Skeletal muscle tissue (tissue), 4 donors: ENCODE measurements around the gene PROSER3. TPM values are rescaled to one million over a fixed set of nuclear protein-coding genes. Genes with fewer than 3 reads are reported as not detected.

ENCODE experiments used
- H3K27ac ChIP-seq: one replicate; pipeline ENCODE4 v1.7.0; 2013; ENCODE audit warnings: mild to moderate bottlenecking, low read depth, low read length, inconsistent platforms
- H3K27me3 ChIP-seq, 3 donors: one replicate each; pipeline ENCODE4 v1.7.0; 2013; ENCODE audit warnings: low read length in 3 of 3; ENCODE audit not compliant: control insufficient read depth in 3 of 3, insufficient read depth in 3 of 3
- H3K36me3 ChIP-seq, 3 donors: one replicate each; pipeline ENCODE4 v1.7.0; 2013; ENCODE audit warnings: low read length in 3 of 3; ENCODE audit not compliant: control insufficient read depth in 3 of 3, insufficient read depth in 3 of 3
- H3K4me1 ChIP-seq, 3 donors: one replicate each; pipeline ENCODE4 v1.7.0; 2013; ENCODE audit warnings: low read length in 3 of 3, mild to moderate bottlenecking in 3 of 3; ENCODE audit not compliant: control insufficient read depth in 3 of 3, insufficient read depth in 3 of 3
- H3K4me3 ChIP-seq, 3 donors: one replicate each; pipeline ENCODE4 v1.7.0; 2013; ENCODE audit warnings: low read length in 3 of 3
- H3K9ac ChIP-seq, 3 donors: one replicate each; pipeline ENCODE4 v1.7.0; 2013; ENCODE audit warnings: low read length in 3 of 3, mild to moderate bottlenecking in 3 of 3, moderate library complexity in 2 of 3, low read depth in 1 of 3
- H3K9me3 ChIP-seq, 3 donors: one replicate each; pipeline ENCODE4 v1.7.0; 2013; ENCODE audit warnings: low read length in 3 of 3; ENCODE audit not compliant: control insufficient read depth in 3 of 3
- total RNA-seq: library from RNA; depleted of rRNA; stranded (reverse); fragments of >200 nt; gene quantifications from one replicate; pipeline ENCODE4 v1.2.3, GENCODE V29; 2014
- donor health status: Osteomylitis.

The PROSER3 gene
- total RNA-seq, 1 donor from 2014 or later, result 1.0 TPM

DNA sequence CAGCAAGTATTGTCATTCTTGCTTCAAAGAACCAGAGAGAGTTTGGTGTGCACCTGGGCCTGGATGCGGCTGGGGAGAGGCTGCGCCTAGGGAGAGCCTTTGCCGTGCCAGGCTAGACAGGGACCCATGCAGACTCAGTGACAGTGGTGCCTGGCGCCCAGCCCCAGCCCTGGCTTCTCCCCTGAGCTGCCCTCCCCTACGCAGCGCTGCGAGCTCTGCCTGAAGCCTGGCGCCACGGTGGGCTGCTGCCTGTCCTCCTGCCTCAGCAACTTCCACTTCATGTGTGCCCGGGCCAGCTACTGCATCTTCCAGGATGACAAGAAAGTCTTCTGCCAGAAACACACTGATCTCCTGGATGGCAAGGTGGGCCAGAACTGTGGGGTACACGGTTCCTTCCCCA lies 28.2 kb upstream of the PROSER3 start:
- H3K9ac ChIP-seq, result no peak overlapping the region
- no peak overlapping the region for H3K4me3 ChIP-seq
- H3K4me1 ChIP-seq, result no peaks in the 10 kb centered on the region
- H3K9me3 ChIP-seq, result no peaks in the 10 kb centered on the region
- no peaks in the 10 kb centered on the region for H3K27me3 ChIP-seq
- no peak overlapping the region for H3K27ac ChIP-seq
- H3K36me3 ChIP-seq, result peaks cover 85 to 90% (median 89%) of the 10 kb centered on the region in 3 donors

DNA sequence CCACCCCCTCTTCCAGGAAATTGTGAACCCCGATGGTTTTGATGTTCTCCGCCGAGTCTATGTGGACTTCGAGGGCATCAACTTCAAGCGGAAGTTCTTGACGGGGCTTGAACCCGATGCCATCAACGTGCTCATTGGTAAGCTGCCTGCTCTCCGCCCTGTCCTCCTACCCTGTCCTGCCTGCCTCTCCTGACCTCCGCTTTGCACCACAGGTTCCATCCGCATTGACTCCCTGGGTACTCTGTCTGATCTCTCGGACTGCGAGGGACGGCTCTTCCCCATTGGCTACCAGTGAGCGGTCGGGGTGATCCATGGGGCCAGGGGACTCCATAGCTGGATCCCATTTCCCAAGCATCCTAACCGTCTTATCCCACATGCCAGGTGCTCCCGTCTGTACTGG lies 27.6 kb upstream of the PROSER3 start:
- H3K36me3 ChIP-seq, result peaks cover 83 to 90% (median 89%) of the 10 kb centered on the region in 3 donors
- no peaks in the 10 kb centered on the region for H3K4me1 ChIP-seq
- H3K4me3 ChIP-seq, result no peak overlapping the region
- H3K9ac ChIP-seq, result no peak overlapping the region
- H3K27me3 ChIP-seq, result no peaks in the 10 kb centered on the region
- H3K27ac ChIP-seq, result no peak overlapping the region
- no peaks in the 10 kb centered on the region for H3K9me3 ChIP-seq

DNA sequence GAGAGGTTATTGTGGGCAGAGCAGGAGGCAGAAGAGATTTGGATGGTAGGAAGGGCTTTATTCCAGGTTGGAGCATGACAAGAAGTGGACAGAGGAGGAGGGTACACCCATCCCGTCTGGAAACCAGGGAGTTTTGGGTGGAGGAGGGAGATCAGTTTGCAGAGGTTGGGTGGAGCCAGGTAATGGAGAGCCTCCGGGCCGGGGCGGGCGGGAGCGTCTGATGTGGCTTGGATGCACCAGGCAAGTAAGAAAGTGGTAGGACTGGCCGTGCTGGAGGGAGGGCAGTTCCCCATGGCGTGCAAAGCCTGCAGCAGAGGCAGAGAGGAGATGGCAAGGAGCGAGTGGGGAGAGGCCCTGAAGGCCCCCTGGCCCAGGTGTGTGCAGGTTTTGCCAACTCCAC lies 26.6 kb upstream of the PROSER3 start:
- Histone ChIP-seq H3K4me1 (no peaks in the 10 kb centered on the region), H3K9ac (no peak overlapping the region), H3K27ac (no peak overlapping the region), H3K27me3 (no peaks in the 10 kb centered on the region), H3K9me3 (no peaks in the 10 kb centered on the region), H3K36me3 (peaks cover 78 to 85% (median 83%) of the 10 kb centered on the region in 3 donors), H3K4me3 (no peak overlapping the region)

DNA sequence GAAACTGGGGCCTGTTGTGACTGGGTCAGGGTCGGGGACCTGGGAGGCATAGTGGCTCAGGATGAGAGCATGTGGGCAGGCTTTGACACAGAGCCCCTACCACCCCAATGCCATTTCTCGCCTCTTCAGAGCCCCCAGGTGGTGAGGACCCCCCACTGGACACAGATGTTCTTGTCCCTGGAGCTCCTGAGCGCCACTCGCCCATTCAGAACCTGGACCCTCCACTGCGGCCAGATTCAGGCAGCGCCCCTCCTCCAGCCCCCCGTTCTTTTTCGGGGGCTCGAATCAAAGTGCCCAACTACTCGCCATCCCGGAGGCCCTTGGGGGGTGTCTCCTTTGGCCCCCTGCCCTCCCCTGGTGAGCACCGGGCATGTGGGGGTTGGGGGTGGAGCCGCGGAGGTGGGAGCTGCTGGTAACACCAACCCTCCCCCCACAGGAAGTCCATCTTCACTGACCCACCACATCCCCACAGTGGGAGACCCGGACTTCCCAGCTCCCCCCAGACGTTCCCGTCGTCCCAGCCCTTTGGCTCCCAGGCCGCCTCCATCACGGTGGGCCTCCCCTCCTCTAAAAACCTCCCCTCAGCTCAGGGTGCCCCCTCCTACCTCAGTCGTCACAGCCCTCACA lies 26.1 kb upstream of the PROSER3 start:
- Histone ChIP-seq H3K4me3 (no peak overlapping the region), H3K4me1 (no peaks in the 10 kb centered on the region), H3K27ac (no peak overlapping the region), H3K36me3 (peaks cover 79 to 86% (median 85%) of the 10 kb centered on the region in 3 donors), H3K9me3 (no peaks in the 10 kb centered on the region), H3K27me3 (no peaks in the 10 kb centered on the region), H3K9ac (no peak overlapping the region)

DNA sequence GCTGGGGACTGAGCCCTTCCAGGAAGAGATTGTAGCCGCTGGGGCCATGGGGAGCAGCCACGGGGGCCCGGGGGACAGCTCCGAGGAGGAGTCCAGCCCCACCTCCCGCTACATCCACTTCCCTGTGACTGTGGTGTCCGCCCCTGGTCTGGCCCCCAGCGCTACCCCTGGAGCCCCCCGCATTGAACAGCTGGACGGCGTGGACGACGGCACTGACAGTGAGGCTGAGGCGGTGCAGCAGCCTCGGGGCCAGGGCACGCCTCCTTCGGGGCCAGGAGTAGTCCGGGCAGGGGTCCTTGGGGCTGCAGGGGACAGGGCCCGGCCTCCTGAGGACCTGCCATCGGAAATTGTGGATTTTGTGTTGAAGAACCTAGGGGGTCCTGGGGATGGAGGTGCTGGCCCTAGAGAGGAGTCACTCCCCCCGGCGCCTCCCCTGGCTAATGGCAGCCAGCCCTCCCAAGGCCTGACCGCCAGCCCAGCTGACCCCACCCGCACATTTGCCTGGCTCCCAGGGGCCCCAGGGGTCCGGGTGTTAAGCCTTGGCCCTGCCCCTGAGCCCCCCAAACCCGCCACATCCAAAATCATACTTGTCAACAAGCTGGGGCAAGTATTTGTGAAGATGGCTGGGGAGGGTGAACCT lies 25.3 kb upstream of the PROSER3 start:
- H3K27me3 ChIP-seq, result no peaks in the 10 kb centered on the region
- H3K4me1 ChIP-seq, result no peaks in the 10 kb centered on the region
- no peak overlapping the region for H3K4me3 ChIP-seq
- peaks cover 78 to 86% (median 85%) of the 10 kb centered on the region in 3 donors for H3K36me3 ChIP-seq
- H3K27ac ChIP-seq, result no peak overlapping the region
- no peaks in the 10 kb centered on the region for H3K9me3 ChIP-seq
- no peak overlapping the region for H3K9ac ChIP-seq

DNA sequence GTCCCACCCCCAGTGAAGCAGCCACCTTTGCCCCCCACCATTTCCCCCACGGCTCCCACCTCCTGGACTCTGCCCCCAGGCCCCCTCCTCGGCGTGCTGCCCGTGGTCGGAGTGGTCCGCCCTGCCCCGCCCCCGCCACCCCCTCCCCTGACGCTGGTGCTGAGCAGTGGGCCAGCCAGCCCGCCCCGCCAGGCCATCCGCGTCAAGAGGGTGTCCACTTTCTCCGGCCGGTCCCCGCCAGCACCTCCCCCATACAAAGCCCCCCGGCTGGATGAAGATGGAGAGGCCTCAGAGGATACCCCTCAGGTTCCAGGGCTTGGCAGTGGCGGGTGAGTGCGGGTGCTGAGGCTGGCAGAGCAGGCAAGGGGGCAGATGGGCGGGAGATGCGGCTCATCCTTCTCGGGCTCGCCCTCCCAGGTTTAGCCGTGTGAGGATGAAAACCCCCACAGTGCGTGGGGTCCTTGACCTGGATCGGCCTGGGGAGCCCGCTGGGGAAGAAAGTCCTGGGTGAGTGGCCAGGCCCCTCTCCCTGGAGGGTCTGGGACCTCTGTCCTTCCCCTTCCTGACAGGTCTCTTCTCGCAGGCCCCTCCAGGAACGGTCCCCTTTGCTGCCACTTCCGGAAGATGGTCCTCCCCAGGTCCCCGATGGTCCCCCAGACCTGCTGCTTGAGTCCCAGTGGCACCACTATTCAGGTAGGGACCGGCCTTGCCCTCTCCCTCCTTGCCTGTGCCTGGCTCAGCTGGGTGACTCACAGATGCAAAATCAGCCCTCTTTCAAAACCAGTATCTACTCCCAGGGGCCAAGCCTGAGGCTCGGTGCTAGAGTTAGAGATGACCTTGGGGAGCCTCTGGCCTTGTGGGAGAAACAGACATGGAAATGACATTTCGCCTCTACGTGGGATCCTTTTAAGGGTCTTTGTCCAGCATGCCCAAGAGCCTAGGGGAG lies 24.5 kb upstream of the PROSER3 start:
- H3K27me3 ChIP-seq, result no peaks in the 10 kb centered on the region
- no peak overlapping the region for H3K27ac ChIP-seq
- H3K9me3 ChIP-seq, result no peaks in the 10 kb centered on the region
- H3K9ac ChIP-seq, result no peak overlapping the region
- peaks cover 78 to 86% (median 85%) of the 10 kb centered on the region in 3 donors for H3K36me3 ChIP-seq
- no peak overlapping the region for H3K4me3 ChIP-seq
- H3K4me1 ChIP-seq, result no peaks in the 10 kb centered on the region

DNA sequence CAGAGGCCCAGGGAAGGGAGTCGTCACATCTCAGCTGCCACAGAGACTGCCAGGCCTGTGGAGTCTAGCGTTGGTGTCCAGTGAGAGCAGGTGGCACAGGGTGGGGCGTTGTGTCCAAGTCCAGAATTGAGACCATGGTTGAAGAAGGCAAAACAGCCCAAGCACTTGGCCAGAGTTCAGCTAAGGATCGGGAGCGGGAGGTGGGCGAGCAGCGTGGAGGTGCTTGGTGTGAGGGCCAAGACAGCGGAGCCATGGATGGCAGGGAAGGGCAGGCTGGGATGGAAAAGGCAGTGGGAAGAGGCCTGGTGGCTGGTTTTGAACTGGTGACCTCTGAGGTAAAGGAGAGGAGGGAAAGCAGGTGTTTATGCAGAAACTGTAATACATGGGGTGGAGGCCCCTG lies 23.7 kb upstream of the PROSER3 start:
- Histone ChIP-seq H3K4me3 (no peak overlapping the region), H3K4me1 (peaks cover 0 to 4% (median 0%) of the 10 kb centered on the region in 3 donors), H3K36me3 (peaks cover 75 to 84% (median 82%) of the 10 kb centered on the region in 3 donors), H3K27me3 (no peaks in the 10 kb centered on the region), H3K27ac (no peak overlapping the region), H3K9ac (peak overlapping the region in 1 of 3 donors; percentile 16), H3K9me3 (no peaks in the 10 kb centered on the region)

DNA sequence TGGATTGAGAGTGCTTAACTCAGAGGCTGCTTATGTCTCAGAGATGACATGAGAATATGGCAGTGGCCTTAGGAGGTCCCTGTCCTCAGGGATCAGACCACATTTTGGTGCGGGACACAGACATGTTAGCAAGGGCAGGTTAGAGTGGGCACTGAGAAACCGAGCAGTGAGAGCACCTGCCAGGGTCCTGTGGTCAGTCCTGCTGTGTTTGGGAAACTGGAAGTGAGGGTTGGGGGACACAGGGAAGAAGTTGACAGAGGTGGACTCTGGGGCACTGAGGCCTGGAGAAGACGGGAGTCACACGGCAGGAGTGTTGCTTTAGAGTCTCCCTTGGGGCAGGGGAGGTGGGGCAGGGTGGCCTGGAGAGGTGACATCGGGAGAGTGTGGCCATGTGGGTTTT lies 23.1 kb upstream of the PROSER3 start:
- Histone ChIP-seq H3K4me3 (no peak overlapping the region), H3K4me1 (peaks cover 4 to 10% (median 4%) of the 10 kb centered on the region in 3 donors), H3K27me3 (no peaks in the 10 kb centered on the region), H3K27ac (no peak overlapping the region), H3K9ac (no peak overlapping the region), H3K36me3 (peaks cover 69 to 78% (median 76%) of the 10 kb centered on the region in 3 donors), H3K9me3 (no peaks in the 10 kb centered on the region)

DNA sequence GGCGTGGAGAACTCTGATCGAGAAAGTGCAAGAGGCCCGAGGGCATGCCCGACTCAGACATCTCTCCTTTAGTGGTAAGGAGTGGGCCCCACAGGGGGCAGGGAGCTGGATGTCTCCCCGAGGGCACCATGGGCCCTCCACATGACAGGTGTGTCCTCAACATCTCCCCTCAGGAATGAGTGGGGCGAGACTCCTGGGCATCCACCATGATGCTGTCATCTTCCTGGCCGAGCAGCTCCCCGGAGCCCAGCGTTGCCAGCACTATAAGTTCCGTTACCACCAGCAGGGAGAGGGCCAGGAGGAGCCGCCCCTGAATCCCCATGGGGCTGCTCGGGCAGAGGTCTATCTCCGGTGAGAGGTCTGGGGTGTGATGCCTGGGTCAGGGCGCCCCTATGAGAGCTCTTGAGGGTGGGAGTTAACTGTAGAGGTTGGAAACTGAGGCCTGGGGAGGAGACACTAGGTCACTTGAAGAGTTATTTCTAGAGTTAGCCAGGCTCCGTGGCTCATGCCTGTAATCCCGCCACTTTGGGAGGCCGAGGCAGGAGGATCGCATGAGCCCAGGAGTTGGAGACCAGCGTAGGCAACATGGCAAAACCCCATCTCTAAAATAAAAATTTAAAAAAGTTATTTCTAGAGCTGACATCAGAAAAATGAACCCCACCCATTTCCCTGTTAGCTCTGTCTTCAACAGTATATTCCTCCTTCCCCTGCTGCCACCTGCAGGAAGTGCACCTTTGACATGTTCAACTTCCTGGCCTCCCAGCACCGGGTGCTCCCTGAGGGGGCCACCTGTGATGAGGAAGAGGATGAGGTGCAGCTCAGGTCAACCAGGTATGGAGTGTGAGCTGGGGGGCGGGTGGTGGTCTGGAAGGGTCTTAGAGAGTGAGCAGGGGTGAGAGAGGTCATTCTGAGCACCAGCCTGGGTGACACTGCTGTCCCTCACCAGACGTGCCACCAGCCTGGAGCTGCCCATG lies 20.8 kb upstream of the PROSER3 start:
- Histone ChIP-seq H3K4me3 (no peak overlapping the region), H3K9ac (no peak overlapping the region), H3K27ac (no peak overlapping the region), H3K9me3 (no peaks in the 10 kb centered on the region), H3K4me1 (peaks cover 7 to 22% (median 14%) of the 10 kb centered on the region in 3 donors), H3K36me3 (peaks cover 49 to 59% (median 57%) of the 10 kb centered on the region in 3 donors), H3K27me3 (no peaks in the 10 kb centered on the region)
